CD4-positive, alpha-beta T cell treated with Interleukin-17A for 1 hour (primary cell): ENCODE measurements around the gene NCOA1.

Experiments used
- DNase-seq: peaks from one replicate; pipeline ENCODE4 v3.0.0-alpha.2; 2020

NCOA1 gene

GRCh38 chr2:24809316-24810007 is 318.4 kb downstream of the NCOA1 start:
- DNase-seq: no peak

- no peak for DNase-seq
Measured at GRCh38 chr2:24813691-24814137, 322.7 kb downstream of the NCOA1 start.

GRCh38 chr2:24814516-24814915 is 323.5 kb downstream of the NCOA1 start:
- no peak for DNase-seq

- DNase-seq: no peak
Measured at GRCh38 chr2:24815171-24815570, 324.1 kb downstream of the NCOA1 start.

- no peak for DNase-seq
Measured at GRCh38 chr2:24816404-24816803, 325.4 kb downstream of the NCOA1 start.

- DNase-seq: no peak
Measured at GRCh38 chr2:24816884-24817283, 325.8 kb downstream of the NCOA1 start.

- no peak for DNase-seq
Measured at GRCh38 chr2:24818721-24819167, 327.7 kb downstream of the NCOA1 start.

- DNase-seq: no peak
Measured at GRCh38 chr2:24819442-24820174, 328.6 kb downstream of the NCOA1 start.

GRCh38 chr2:24820175-24820513 is 329.1 kb downstream of the NCOA1 start:
- DNase-seq: no peak
